Activated gamma-delta T cell treated with anti-CD3 and anti-CD28 coated beads, Interleukin-2, amount 50 U/mL, for 16 hours (primary cell): Measurements from ENCODE around the gene AGPAT2.

Source experiments
- DNase-seq: peaks from one replicate; pipeline ENCODE4 v3.0.0-alpha.2; 2020; ENCODE audit warnings: low read depth

AGPAT2 gene

GRCh38 chr9:136625101-136626065 is 61.9 kb downstream of the AGPAT2 start:
- no peak for DNase-seq

- no peak for DNase-seq
These were observed 62.9 kb downstream of the AGPAT2 start for GRCh38 chr9:136624184-136624951.

- DNase-seq, result no peak
These were observed 63.4 kb downstream of the AGPAT2 start for GRCh38 chr9:136623842-136624183.
